ENCODE data around the gene ELMO3.

Gene ELMO3

DNA sequence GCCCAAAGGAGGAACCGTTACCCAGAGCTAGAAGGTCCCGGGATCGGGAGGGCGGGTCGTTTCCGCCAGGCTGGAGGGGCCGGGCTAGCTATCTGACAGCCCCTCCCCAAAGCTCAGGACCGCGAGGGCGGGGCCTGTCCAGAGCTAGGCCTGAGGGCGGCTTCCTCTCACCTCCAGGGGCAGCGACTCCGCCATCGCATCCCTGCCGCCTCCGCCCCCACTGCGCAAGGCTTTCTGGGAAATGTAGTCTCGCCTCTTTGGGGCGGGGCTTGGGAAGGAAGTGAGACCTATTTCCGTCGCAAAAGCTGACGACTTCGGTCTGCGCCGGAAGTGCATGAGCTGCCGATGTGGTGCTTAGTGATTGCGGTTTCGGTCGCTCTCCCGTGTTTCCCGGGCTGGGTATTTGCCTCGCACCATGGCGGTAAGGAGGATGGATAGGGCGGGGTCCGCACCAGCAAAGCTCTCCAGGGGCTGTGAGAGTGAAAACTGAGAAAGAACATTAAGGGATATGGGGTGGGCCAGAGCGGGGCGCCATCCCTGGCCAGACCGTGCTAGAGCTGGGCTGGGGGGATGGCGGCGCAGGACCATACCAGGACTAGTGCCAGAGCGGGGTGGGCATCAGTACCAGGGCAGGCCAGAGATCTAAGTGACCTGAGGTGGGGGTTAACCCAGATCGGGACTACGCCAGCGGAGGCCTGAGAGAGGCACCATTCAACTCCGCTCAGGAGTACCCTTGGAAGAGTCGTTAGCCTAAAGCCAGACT is 28.1 kb downstream of the ELMO3 start, which contains the start of gene TMEM208:
Gene TMEM208, plus strand, starts transcription at position 327 of the 763 bp plus-strand sequence. Its CDS starts 89 bp downstream, at position 416.
- DNase-seq: peak; percentile 100

DNA sequence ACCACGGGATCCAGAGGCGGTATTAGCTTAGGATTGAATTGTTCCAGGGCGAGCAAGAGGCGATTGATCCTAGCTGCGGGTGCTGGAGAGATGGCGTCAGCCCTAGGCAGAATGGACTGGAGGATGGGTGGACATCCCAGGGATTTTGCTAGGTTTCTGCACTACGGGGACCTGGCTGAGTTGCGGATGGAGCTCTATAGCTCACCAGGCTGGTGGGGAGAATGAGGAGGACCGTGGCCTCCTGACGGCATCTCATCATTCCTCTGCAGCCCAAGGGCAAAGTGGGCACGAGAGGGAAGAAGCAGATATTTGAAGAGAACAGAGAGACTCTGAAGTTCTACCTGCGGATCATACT is 28.6 kb downstream of the ELMO3 start:
- no peak for DNase-seq

DNA sequence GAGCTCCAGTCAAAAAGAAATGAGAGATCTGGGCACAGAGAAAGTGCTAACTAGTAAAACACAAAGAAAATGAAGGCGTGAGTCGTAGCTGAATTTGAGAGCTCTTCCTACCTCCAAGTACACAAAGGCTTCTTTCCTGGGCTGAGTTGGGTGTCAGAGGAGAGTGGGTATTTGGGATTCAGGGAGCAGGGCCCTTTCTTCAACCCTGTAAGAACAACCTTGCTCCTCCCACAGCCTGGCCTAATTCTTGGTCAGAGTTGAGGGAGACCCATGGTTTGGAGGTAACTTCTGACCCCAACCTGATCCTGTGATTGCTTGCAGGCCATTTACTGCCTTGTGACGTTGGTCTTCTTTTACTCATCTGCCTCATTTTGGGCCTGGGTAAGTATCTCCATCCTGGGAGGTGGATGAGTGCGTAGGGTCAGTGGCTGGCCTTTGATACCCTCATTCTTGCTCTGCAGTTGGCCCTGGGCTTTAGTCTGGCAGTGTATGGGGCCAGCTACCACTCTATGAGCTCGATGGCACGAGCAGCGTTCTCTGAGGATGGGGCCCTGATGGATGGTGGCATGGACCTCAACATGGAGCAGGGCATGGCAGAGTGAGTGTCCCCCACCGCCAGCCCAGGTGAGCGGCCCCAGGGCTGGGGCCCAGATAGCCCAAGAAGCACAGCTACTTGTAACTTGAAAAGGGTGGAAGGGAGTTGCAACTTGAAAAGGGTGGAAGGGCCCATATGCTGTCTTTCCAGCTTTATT is 29.3 kb downstream of the ELMO3 start:
- no peak for DNase-seq

DNA sequence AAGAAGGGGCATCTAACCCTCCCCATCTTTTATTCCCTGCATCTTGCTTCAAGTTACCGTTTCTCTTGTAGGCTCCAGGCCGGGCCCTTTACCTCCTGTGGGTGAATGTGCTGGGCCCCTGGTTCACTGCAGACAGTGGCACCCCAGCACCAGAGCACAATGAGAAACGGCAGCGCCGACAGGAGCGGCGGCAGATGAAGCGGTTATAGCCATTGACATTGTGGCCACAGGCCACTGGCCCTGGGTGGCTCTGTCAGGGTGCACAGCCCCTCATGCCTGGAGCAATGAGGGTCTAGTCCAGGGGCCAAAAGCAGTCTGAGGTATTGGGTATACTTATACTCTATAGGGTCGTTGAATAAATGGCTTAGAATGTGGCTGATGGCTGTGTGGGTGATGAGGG is 30.0 kb downstream of the ELMO3 start:
- DNase-seq: no peak

DNA sequence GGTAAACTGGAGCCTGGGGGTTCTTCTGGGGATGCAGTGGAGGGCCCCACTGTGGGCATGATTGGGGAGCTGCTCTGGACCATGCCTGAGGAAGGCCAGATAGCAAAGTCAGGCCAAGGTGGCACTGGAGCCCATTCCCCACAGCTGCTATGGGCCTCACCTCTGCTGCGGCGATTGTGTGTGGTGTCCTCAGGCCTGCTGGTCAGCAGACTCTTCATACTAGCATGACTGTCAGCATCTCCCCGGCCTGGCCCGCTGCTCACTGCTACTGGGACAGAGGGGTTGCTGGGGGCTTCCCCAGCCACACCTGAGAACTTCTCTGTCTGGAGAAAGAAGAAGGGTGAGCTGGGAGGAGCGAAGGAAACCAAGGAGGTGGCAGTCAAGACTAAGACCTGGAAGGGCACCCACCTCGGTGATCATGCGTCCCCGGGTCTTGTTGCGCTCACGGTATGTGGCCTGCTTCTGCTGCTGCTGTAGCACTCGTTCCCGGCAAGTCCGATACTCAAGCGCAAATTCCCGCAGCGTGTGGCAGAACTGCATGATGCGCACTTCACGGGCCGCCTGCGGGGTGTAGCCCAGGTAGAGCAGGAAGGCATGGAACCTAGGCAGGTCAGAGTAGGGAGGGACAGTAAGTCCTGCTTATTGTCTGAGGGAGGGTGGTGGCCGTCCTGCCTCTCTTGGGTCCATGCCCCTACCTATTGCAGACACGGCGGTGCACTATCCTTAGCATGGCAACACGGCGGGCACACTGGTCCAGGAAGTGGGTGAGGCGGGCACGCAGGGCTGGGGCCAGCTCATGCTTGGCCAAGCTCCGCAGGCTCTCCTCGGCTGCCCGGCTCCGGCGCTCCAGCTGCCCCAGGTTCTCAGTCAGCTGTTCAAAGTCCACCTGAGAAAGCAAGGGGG is 31.2 kb downstream of the ELMO3 start:
- peak; percentile 43 for DNase-seq

DNA sequence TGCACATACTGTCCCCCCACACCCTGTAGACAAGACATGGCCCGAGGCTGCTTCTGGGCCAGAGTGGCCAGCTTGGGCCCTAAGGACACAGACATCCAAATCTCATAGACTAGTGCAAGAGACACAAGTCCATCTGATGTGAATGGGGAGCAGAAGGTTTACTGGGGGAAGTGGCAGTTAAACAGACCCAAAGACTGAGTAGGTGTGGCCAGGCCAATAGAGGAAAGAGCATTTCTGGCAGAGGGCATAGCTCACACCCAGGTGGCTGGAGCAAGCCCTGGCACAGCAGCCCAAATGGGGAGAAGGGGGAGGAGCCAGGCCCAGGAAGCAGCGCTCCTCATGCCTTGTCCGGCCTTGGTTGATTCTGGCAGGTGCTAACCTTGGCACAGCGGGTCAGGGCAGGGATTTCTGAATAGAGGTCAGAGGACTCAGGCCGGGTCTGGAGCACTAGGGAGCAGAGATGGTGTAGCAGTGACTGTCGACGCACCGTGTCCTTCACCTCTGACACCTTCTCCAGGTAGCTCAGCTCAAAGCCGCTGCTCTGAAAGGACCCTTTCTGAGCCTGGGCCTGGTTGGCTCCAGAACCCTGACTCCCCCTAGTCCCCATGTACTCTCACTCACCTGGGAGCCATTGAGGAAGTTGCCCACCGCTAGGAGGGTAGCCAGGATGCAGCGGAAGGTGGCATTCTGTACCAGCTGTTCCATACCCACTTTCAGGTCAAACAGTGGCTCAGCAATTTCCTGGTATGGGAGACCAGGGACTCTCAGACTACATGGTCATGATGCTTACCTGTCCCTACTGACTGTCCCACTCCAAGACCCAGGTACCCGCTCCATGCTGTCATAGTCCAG is 32.1 kb downstream of the ELMO3 start:
- DNase-seq: no peak

DNA sequence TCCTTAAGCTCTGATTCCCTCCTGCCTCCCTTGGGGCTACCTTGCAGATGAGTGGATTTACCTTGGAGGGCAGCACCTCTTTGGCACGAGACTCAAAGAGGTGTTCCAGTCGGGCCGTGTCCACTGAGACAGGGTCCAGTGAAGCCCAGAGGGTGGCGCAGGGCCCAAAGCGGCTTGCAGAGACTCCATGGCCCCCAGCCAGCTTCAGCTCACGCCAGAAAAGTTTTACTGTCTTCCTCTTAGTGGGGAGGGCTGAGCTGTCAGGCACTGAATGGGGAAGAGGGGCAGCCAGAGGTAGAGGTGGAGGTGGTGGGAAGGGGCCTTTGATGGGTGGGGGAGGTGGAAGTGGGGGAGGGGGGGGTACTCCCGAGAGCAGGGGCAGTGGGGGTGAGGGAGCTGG is 34.7 kb downstream of the ELMO3 start:
- DNase-seq: no peak

DNA sequence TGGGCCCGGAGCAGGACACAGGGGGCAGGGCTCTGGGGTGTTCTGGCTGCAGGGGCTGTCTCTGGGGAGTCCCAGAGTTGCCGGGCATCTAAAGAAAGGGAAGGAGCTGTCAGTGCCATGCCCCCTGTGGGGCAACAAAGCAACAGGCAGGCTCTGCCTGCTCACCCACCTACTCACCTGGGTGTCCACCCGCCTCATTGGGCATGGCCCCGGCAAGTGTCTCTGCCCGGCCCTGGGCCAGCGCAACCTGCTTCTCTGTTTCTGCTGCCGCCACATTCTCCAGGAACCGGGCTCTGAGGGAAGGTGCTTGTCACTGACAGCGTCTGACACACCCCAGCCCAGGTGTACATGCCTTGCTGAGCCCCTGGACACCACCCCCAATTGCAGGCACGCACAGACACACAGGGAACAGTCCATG is 35.3 kb downstream of the ELMO3 start:
- no peak for DNase-seq

DNA sequence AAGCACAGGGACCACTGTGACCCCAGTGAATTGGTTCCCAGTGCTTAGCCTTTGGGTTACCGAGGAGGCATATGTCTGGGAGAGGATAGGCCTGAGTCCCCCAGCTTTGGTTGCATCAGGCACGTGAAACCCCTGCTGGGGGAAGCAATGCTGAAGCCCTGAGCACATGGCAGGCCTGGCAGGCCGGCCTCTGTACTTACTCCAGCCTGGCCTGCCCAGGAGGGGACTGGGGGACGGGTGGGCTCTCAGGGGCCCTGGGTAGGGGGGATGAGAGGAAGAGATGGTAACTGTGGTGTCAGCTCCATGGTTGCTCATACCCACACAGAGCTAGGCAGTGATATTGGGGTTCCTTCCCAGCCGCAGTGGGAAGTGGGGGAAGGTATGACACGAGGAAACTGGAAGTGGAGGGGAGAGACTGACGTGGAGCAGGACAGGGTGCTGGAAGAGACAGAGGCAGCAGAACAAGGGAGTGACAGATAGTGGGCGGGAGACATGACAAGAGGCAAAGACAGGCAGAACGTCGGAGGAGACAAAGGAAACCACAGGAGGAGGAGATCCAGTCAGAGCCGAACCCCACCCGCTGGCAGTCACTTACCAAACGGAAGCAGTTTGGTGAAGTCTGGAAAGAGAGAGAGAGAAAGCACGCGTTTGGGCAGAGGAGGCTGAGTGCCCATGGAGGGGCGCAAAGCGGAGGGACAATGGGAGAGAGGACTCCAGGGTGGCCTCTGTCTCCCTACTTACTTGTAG is 37.1 kb downstream of the ELMO3 start:
- no peak for DNase-seq

DNA sequence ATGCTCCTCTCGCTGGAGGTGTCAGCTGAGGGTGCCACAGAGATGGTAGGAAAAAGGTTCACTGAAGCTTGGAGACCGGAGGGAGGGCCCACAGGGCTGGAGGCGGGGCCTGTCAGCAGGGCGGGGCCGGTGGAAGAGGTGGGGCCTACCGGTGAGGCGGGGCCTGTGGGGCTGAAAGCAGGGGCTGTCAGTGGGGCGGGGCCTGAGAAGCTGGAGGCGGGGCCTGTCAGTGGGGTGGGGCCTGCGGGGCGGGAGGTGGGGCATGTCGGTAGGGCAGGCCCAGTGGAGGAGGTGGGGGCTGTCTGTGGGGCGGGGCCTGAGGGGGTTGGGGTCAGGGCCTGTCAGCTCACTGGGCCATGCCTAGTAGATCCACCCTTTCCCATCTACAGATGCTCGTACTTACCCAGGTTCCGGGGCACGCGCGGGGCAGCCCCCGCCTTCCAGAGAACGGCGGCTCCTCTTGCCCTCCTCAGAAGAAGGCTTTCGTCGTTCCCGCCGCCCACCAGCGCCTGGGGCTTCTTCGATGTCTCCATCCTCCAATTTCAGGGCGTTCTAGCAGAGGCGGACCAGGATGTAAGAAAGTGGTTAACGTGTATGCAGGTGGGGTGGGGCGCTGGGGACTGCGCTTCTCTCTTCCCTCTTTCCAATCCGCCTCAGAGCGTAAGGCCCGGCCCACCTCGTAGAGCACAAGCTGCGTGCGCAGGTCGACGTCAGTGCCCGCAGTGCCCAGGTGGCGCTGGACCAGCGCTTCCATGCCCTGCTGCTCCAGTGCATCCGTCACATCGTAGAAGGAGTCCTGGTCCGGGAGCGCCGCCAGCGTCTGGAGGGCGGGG is 37.8 kb downstream of the ELMO3 start:
- DNase-seq: peak; percentile 92

DNA sequence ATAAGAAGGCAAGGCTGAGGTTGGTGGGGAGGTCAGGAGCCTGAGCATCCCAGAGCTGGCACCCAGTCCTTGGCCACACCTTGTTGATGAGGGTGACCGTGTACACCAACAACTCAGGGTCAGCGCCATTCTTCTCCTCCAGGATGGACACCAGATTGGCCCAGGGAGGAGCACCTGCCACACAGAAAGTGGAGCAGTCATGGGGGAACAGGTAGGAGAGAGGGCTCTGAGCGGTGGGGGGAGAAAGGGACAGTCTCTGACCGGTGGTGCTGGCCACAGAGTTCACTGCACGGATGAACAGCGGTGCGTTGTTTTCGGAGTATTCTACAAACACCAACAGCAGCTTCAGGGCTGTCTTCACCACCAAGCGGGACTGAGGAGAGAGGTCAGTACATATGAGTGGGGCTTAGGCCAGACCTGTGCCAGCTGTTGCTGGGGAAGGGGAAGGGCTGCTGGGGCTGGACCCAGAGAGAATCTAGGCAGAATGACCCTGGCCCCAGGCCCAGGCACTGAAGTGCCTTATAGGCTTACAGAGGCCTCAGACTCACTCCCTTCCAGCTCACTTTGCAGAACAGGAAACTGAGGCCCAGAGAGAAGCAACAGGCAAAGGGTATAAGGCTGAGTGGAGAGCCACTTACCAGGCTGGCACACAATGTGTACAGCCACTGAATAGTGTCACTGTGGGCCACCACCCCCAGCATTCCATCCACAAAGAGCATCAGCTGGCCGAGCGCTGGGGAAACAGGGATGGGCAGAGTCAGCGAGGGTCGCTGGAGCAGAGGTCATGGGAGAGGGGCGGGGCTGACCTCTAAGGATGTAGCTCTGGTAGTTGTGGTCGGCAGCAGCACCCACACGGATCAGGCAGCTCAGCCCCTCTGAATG is 38.7 kb downstream of the ELMO3 start:
- peak; percentile 52 for DNase-seq

DNA sequence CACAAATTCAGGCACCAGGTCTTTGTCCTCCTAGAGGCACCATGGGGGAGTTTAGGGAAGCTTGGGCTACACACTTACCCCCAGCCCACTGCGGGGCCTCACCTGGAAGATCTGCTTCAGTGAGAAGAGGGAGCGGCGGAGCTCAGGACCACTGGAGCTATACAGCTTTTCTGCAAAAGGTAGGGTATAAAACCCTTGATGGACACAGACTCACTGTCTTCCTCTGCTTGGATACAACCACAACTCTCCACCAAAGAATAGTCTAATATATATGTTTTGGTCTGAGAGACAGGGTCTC is 39.3 kb downstream of the ELMO3 start:
- DNase-seq: no peak

DNA sequence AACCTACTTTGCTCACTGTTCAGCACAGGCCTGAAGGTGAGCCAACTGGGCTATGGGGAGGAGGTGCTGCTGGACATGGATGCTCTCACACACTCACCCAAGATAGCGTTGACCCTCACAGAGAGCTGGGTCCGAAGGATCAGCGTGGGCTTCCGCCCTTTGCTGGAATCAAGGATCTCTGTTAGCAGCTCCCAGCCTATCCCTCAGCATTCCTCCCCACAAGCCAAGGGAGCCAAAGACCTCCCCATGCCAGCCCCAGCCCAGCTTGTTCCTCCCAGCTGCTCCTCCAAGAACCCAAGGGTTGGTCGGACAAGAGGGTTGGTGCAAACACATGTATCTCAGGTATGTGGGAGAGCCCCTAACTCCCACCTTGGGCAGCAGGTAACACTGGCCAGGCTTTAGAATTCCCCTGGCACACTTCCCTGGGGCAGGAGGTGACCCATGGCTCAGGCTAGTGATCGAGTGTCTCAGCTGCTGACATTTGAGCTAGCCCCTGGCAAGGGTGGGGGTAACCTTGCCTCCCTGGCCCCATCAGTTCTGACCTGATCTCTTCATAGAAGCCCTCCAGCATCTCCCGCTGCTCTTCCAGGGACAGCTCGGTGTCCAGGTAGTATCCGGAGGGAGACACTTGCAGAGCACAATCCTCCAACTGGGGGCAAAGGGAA is 40.0 kb downstream of the ELMO3 start:
- peak; percentile 45 for DNase-seq

DNA sequence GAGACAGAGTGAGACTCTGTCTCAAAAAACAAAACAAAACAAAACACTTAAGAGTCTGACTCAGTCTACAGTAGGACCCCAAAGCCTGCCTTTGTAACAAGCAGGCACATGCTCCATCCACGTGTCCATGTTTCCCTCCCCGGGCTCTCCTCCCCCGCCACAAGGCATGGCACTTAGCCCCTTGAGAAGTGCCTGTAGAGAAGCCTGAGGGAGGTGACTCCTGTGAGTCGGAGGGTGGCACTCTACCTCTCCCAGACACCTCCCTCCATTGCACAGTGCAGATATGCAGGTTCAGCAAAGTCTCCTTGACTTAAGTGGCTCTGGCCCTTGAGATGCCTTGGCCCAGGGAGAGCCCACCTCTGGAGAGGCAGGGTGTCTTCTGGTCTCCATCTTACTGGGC is 41.6 kb downstream of the ELMO3 start:
- DNase-seq: peak; percentile 81

DNA sequence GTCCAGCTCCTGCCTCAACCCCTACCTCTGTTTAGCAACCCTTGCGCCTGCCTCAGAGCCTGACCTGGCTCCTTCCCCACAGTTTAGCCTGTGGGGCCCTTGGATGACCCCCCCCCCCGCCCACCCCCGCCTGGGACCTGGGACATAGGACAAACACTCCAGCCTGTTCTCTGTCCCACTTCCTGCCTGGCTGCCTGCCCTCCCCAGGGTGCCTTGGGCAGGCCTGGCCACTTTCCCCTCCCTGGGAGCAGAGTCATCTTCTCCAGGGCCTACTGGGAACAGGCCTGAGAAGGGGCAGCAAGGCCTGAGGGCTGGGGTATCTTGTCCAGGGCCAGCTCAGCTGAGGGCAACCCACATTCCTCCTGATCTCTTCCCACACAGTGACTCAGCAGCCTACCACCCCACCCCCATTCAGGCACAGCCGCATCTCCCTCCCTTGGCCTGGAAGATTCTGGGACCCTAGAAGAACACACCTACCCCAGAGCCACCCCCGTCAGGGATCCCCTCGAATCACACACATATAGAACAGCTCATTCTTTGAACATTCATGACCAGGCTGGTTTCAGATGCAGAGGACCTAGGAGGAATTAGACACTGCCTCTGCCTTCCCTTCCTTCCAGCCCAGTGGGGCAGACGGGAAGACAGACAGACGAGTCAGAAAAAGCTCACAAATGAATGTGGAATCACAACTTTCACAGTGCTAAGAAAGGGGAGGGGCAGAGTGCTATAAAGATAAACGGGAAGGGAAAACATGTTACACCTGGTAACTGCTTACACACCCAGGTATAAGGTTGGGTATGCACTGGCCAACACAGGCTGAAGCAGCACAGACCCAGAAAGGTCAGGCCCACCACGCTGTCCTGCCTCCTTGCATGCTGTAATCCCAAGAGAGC is 42.3 kb downstream of the ELMO3 start:
- peak; percentile 97 for DNase-seq

DNA sequence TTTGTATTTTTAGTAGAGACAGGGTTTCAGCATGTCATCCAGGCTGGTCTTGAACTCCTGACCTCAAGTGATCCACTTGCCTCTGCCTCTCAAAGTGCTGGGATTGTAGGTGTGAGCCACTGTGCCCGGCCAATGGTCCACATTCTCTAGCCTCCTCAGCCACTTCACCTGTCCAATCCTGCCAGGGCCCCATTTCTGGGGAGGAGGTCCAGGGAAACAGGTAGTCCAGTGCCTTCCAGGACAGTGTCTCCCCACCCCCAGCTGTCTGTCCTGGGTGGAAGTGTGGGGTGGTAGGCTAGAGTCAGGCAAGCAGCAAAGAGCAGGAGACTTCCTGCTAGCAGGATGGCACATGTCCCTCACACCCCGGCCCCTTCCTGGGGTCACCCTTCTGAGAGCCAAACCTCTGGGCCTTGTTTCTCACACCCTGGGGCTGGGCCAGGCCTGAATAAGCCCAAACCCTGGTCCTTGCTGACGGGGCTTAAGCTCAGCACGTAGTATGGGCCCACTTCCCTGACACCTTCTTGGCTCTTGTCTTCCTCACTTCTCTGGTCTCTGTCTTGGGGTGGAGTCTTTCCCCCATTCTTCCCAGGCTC is 43.3 kb downstream of the ELMO3 start:
- DNase-seq: peak; percentile 48

DNA sequence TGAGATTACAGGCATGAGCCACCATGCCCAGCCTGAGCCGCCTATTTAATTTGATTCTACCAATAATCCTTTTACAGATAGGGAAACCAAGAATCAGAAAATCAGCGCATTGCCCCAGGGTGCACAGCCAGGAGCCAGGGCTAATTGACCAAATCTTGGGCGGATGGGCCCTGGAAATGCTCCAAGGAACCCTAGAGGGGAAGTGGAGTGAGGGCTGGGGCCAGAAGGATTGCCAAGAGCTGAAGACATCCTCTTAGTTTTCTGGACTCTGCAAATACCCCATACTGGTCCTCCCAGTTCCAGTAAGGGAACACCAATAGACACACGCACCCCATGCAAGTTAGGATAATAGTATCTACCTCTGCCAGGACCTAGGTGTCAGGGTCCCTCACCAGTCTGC is 44.5 kb downstream of the ELMO3 start:
- no peak for DNase-seq

All from islet precursor cell (in vitro differentiated cells).